Effector memory CD4-positive, alpha-beta T cell (primary cell): ENCODE data around the gene SMIM35.

ENCODE experiments used
- DNase-seq, 3 donors: peaks; one replicate each; pipeline ENCODE4 v3.0.0-alpha.2; 2020
- H3K27ac ChIP-seq: 2 replicates; pipeline ENCODE4 v1.7.0; 2013; ENCODE audit warnings: mild to moderate bottlenecking, low read length, moderate library complexity; ENCODE audit not compliant: insufficient read depth, poor library complexity, severe bottlenecking
- H3K27me3 ChIP-seq: replicated peaks from 2 replicates; pipeline ENCODE4 v1.7.0; 2013; ENCODE audit warnings: mild to moderate bottlenecking, low read length; ENCODE audit not compliant: insufficient read depth, control insufficient read depth, poor library complexity, severe bottlenecking
- H3K36me3 ChIP-seq: 2 replicates; pipeline ENCODE4 v1.7.0; 2013; ENCODE audit warnings: mild to moderate bottlenecking, low read length, moderate library complexity; ENCODE audit not compliant: control insufficient read depth, insufficient read depth
- H3K4me1 ChIP-seq: 2 replicates; pipeline ENCODE4 v1.7.0; 2013; ENCODE audit warnings: low read length, mild to moderate bottlenecking; ENCODE audit not compliant: control insufficient read depth, insufficient read depth, poor library complexity, severe bottlenecking
- H3K4me3 ChIP-seq: 2 replicates; pipeline ENCODE4 v1.7.0; 2013; ENCODE audit warnings: low read length, low read depth, mild to moderate bottlenecking; ENCODE audit not compliant: insufficient read depth, poor library complexity, severe bottlenecking
- H3K9me3 ChIP-seq: 2 replicates; pipeline ENCODE4 v1.7.0; 2013; ENCODE audit warnings: mild to moderate bottlenecking, low read length, moderate library complexity; ENCODE audit not compliant: control insufficient read depth

Gene SMIM35

DNA sequence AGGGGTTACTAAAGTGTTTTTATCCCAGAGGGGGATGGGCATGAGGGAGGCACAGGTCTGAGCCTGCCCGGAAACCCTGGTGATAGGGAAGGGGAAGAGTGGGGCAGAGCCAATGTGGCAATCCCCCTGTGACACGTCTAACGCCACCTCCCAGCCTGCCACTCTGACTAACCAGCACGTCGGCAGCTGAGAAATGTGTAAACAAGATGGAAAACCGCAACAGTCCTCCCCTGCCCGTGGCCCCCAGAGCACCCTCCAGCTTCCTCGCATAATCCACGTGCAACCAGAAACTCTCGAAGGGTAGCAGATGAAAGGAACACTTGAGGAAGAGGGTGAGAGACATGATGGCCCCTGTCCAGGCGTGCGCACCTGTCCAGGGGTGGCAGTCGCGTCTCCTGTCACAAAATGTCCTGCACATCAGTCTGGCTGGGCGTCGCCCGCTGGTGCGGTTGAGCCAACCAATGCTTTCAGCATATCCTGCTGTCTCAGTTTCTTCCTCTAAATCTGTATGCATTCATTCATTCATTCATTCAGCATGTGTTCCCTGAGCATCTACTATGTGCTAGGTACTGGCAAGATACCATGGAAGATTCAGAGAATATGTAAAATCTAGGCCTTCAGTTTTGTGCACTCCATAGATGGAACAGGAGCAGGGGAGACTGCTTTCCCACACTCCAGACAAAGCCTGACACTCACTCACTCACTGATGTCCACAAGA lies 5.4 kb downstream of the SMIM35 start:
- no peak for DNase-seq
- H3K4me3 ChIP-seq: no peak overlapping the region
- H3K4me1 ChIP-seq: no peaks in the 10 kb centered on the region
- no peaks in the 10 kb centered on the region for H3K27me3 ChIP-seq
- H3K36me3 ChIP-seq: no peaks in the 10 kb centered on the region
- no peak overlapping the region for H3K27ac ChIP-seq
- no peaks in the 10 kb centered on the region for H3K9me3 ChIP-seq

DNA sequence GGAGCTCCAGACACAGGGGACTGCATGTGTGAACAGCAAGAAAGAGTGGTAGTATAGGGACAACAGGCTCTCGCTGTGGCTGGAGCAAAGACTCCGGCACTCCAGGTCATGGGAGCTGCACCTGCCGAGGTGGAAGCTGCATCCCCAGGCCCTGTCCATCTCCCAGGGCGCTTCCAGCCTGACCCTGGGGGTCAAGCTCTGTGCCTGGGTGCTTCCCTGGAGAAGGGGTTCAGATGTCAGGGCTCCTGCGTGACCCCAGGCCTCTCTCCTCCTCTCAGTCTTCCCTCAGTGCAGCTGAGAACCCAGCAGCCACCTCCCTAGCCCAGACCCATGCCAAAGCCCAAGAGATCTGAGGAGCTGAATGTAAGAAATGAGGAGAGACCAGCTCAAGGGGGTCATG lies 6.5 kb downstream of the SMIM35 start:
- no peak overlapping the region for H3K4me3 ChIP-seq
- H3K36me3 ChIP-seq: no peaks in the 10 kb centered on the region
- no peaks in the 10 kb centered on the region for H3K27me3 ChIP-seq
- no peak overlapping the region for H3K27ac ChIP-seq
- no peak for DNase-seq
- no peaks in the 10 kb centered on the region for H3K4me1 ChIP-seq
- H3K9me3 ChIP-seq: no peaks in the 10 kb centered on the region

DNA sequence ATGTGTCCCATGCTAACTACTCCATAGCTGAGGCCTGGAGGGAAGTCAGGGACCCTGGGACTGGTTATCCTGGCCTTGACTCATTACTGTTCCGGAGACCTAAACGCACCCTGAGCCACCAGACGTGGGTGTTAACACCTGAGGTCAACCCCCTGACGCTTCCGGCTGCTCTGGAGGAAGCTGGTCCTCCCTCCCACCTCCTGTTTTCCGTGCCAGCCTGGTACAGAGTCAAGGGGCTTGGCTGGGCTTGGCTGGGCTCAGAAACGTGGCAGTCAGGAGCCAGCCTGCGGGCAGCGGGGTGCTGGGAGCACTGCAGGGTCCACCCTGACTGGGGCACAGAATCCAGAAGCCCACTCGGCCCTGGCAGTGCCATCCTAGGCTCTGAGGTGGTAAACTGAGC lies 7.3 kb downstream of the SMIM35 start:
- no peak overlapping the region for H3K4me3 ChIP-seq
- H3K27me3 ChIP-seq: no peaks in the 10 kb centered on the region
- H3K36me3 ChIP-seq: no peaks in the 10 kb centered on the region
- H3K27ac ChIP-seq: no peak overlapping the region
- H3K4me1 ChIP-seq: no peaks in the 10 kb centered on the region
- H3K9me3 ChIP-seq: no peaks in the 10 kb centered on the region
- DNase-seq: no peak

DNA sequence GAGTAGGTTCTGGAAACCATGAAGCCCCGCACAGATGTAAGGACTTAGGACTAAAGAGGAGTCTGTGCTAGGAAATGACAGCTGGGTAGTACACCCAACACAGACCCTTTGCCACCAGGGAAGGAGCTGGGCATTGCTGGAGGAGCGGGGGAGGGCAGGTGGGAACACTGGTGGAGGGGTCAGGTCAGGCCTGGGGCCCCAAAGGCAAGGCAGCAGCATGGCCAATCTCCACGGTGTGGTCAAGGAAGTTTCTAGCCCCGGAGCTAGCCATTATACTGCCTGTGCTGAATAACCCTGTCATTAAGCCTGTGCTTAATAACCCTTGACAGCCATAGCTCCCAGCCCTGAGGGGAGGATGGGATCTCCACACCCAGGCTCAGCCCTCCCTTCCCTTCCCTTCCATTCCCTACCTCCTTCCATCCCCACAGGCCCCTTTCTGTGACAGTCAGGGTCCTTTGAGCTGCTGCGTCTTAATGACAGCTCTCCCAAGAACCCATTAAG lies 7.8 kb downstream of the SMIM35 start:
- Histone ChIP-seq H3K36me3 (no peaks in the 10 kb centered on the region), H3K4me3 (no peak overlapping the region), H3K27ac (no peak overlapping the region), H3K9me3 (no peaks in the 10 kb centered on the region), H3K4me1 (no peaks in the 10 kb centered on the region), H3K27me3 (no peaks in the 10 kb centered on the region)
- no peak for DNase-seq

DNA sequence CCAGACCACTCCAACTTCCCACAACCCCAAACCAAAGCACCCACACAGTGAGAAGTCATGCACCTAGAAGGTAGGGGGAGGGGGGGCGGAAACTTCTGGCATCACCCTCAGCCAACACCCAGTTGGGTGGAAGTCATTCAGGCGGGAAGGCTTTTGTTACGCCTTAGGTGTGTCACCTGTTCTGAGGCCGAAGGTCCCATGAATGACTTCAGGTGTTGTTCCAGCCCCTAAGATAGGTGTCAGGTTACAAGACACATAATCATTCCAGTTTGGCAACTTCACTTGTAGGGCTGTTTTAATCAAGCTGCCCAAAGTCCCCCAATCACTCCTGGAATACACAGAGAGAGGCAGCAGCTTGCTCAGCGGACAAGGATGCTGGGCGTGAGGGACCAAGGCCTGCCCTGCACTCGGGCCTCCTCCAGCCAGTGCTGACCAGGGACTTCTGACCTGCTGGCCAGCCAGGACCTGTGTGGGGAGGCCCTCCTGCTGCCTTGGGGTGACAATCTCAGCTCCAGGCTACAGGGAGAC lies 9.9 kb downstream of the SMIM35 start, which contains the start of gene TMPRSS4:
TMPRSS4 (plus strand) TSS at position 325 of the 528 bp plus-strand sequence. CDS start 225 bp downstream, outside the sequence.
- H3K4me1 ChIP-seq: no peaks in the 10 kb centered on the region
- no peak within 1 kb of the TSS for H3K27ac ChIP-seq

DNA sequence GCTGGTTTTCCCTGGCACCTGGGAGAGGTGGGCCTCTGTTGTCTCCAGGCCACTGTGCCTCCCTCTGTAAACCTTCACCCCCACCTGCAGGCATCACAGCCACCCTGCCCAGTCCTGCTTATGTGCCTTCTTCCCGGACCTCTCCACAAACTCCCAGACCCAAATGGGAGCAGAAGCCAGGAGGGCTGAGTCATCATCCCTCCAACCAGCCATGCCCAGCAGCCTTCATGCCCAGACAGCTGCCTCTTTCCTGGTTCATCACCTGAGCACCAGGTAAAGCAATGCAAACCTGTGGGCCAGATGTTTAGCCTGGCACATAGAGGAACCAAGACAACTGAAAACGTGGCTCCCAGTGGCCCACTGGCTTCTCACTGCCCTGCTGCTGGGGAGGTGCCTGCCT lies 12.0 kb downstream of the SMIM35 start:
- Histone ChIP-seq H3K27me3 (no peaks in the 10 kb centered on the region), H3K4me3 (no peak overlapping the region), H3K36me3 (no peaks in the 10 kb centered on the region), H3K4me1 (no peaks in the 10 kb centered on the region), H3K27ac (no peak overlapping the region), H3K9me3 (no peaks in the 10 kb centered on the region)
- no peak for DNase-seq

More for the DNA sequence above, 9.9 kb downstream of the SMIM35 start, which contains the start of gene TMPRSS4:
- no peaks in the 10 kb centered on the region for H3K9me3 ChIP-seq
- DNase-seq: no peak
- H3K27me3 ChIP-seq: no peaks in the 10 kb centered on the region
- H3K4me3 ChIP-seq: no peak within 1 kb of the TSS
- no peaks in the 10 kb centered on the region for H3K36me3 ChIP-seq

DNA sequence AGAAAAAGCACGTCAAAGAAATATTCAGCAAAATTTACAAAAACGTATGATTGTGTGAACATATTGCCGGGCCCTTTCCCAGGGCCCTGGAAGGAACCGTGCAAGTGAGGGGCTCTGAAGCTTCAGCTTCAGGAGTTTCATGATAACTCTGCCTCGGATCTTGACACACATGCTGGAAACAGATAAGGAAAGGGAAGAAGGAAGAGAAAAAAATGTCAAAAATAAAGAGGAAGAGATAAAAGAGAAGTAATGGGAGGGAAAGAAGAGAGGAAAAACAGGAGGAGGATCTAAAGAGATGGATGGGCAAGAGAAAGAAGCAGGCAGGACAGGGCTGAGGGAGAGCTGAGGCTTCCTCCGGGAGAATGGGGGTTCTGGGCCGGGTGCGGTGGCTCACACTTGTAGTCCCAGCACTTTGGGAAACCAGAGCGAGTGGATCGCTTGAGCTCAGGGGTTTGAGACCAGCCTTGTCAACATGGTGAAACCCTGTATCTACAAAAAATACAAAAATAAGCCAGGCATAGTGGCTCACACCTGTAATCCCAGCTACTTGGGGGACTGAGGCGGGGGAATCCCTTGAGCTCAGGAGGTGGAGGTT lies 12.6 kb downstream of the SMIM35 start:
- Histone ChIP-seq H3K27ac (no peak overlapping the region), H3K4me1 (no peaks in the 10 kb centered on the region), H3K4me3 (no peak overlapping the region), H3K27me3 (no peaks in the 10 kb centered on the region), H3K9me3 (no peaks in the 10 kb centered on the region), H3K36me3 (no peaks in the 10 kb centered on the region)
- DNase-seq: no peak

DNA sequence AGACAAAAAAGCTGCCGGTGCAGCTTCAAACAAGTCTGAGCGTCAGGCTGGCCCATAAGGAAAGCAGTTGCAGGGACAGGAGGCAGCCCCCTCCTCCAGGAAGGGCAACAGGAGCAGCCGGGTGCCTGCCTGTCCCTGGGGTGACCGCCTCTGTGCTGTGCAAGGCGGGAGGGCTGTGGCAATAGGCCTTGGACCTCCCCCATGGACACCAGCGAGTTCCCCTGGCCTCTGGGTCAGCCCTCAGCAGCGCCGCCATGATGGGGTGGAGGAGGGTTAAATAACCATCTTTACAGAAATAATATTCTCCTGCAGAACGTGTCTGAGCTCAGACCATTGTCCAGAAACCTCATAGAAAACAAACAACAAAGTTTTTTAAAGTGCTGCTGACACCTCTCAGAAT lies 13.2 kb downstream of the SMIM35 start:
- Histone ChIP-seq H3K4me1 (no peaks in the 10 kb centered on the region), H3K27ac (no peak overlapping the region), H3K4me3 (no peak overlapping the region), H3K36me3 (no peaks in the 10 kb centered on the region), H3K27me3 (no peaks in the 10 kb centered on the region), H3K9me3 (no peaks in the 10 kb centered on the region)
- DNase-seq: no peak

DNA sequence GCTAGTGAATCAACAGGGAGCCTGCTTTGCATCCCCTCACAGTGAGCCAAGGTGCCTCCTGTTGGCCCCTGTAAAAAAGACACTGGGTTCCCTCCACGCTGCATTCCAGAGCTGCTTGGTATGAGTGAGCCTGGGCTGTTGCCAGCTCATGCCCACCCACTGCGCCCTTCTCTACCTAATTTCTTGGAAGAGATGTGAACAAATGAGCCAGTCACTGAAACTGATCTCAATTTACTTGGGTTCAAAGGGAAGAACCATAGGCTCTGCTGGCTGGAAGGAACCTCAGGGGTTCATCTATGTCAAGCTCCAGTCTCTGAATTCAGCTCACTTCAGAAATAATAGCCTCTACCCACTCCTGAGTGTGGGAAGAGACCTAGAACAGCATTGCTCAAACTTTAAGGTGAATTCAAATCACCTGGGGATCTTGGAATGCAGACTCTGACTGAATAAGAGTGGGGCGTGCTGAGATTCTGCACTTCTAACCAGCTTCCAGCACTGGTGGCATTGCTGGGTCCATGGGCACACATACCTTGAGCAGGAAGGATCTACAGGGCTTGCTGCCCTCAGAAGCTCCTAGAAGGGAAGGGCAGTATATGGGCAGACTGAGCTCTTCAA lies 15.2 kb downstream of the SMIM35 start:
- no peaks in the 10 kb centered on the region for H3K9me3 ChIP-seq
- no peaks in the 10 kb centered on the region for H3K27me3 ChIP-seq
- no peak overlapping the region for H3K27ac ChIP-seq
- no peak overlapping the region for H3K4me3 ChIP-seq
- H3K36me3 ChIP-seq: no peaks in the 10 kb centered on the region
- DNase-seq: no peak
- no peaks in the 10 kb centered on the region for H3K4me1 ChIP-seq
